Lower leg skin (tissue), 4 donors: ENCODE measurements around the gene ZNF148. TPM values are rescaled to one million over a fixed set of nuclear protein-coding genes. Genes with fewer than 3 reads are reported as not detected.

Source experiments
- DNase-seq, 2 donors: peaks; one replicate each; pipeline ENCODE4 v3.0.0-alpha.2; 2019; ENCODE audit warnings: low spot score in 2 of 2
- H3K4me3 ChIP-seq: fragments of 200-600 bp; sonication (generic); 2 replicates; pipeline ENCODE4 v1.5.1; 2017; ENCODE audit warnings: mild to moderate bottlenecking, low read depth; ENCODE audit not compliant: poor library complexity, severe bottlenecking
- POLR2A ChIP-seq, 2 donors: fragments of 450-650 bp; IDR thresholded peaks; one replicate each; pipeline ENCODE4 v1.6.1; 2016 to 2017; ENCODE audit warnings: antibody characterized with exemption in 2 of 2, mild to moderate bottlenecking in 1 of 2, moderate library complexity in 1 of 2
- WGBS, 2 donors: methylation state at CpG; one replicate each; pipeline ENCODE4 v1.1.5; 2018; 5-methylcytosine and 5-hydroxymethylcytosine counted together
- intact Hi-C: fragments of 100-400 bp; cut with DNase I; formaldehyde crosslinking; loops from one replicate; pipeline ENCODE4 v1.15.0; 2023; ENCODE audit warnings: low total_unique reads
- total RNA-seq, 4 donors: library from RNA; depleted of rRNA; stranded (reverse); fragments of >200 nt; gene quantifications; one replicate each; pipeline ENCODE4 v1.1.0, GENCODE V29; 2016
- TF ChIP-seq, protein P1 (sequence below), 3 donors: fragments of 450-650 bp; IDR thresholded peaks; one replicate each; pipeline ENCODE4 v1.5.1; 2016; ENCODE audit warnings: antibody characterized with exemption in 3 of 3, mild to moderate bottlenecking in 3 of 3, moderate library complexity in 2 of 3

ZNF148 gene
- total RNA-seq, 4 donors from 2014 or later = 14.6 to 24.6 (median 17.7) TPM

DNA sequence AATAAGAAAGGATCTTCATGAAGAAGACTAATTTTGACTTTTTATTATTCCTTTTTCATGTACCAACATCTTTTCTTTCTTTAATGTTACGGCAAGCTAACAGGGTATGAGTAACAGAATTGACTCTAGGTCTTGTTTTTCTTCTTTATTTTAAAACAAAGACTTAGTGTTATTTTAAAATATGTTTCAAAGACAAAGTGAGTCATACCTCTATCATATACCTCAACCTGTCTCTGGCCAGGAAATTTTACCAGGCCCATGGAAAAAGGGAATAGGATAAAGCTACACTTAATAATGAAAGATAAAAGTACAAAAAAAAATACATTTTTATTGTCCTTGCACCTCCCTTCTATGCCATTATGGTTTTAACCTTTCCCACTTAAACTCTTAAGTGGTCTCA, 57.4 kb downstream of the ZNF148 start:
- WGBS, 2 donors = 71 to 78% methylated on average over 1 of the region's 1 CpG
- no peak for DNase-seq
- intact Hi-C loops = no loop called here
- no peak for TF ChIP-seq POLR2A (IDR thresholded peaks at IDR 0.05)
- TF ChIP-seq, protein P1, sequence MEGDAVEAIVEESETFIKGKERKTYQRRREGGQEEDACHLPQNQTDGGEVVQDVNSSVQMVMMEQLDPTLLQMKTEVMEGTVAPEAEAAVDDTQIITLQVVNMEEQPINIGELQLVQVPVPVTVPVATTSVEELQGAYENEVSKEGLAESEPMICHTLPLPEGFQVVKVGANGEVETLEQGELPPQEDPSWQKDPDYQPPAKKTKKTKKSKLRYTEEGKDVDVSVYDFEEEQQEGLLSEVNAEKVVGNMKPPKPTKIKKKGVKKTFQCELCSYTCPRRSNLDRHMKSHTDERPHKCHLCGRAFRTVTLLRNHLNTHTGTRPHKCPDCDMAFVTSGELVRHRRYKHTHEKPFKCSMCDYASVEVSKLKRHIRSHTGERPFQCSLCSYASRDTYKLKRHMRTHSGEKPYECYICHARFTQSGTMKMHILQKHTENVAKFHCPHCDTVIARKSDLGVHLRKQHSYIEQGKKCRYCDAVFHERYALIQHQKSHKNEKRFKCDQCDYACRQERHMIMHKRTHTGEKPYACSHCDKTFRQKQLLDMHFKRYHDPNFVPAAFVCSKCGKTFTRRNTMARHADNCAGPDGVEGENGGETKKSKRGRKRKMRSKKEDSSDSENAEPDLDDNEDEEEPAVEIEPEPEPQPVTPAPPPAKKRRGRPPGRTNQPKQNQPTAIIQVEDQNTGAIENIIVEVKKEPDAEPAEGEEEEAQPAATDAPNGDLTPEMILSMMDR (IDR thresholded peaks at IDR 0.05) = no peak
- H3K4me3 ChIP-seq = no peak overlapping the region

DNA sequence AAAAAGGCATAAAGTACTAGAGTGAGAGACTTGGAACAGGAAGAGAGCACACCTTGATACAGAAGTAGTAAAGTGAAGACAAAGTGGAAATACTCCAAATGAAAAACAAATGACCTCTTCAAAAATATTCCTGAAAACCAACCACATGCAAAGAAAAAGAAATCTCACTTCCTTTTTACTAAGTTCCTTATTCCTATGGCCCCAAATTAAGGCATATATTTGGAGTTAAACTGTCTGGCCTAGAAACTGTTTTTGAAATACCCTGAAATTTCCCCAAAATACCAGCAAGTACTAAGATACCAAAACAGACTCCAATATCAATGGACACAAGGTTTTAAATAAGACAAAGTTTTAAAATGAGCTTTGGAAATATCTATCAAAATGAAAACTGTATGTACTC, 58.2 kb downstream of the ZNF148 start:
- no peak overlapping the region for H3K4me3 ChIP-seq
- intact Hi-C loops = no loop called here
- DNase-seq = no peak
- TF ChIP-seq, protein P1 (IDR thresholded peaks at IDR 0.05) = no peak
- TF ChIP-seq POLR2A (IDR thresholded peaks at IDR 0.05) = no peak

DNA sequence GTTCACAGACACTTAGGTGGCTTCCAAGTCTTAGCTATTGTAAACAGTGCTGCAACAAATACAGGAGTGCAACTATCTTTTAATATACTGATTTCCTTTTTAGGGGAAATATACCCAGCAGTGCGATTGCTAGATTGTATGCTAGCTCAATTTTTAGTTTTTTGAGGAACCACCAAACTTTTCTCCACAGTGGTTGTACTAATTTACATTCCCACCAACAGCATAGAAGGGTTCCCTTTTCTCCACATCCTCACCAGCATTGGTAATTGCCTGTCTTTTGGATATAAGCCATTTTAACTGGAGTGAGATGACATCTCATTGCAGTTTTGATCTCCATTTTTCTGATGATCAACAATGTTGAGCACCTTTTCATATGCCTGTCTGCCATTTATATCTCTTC, 58.9 kb downstream of the ZNF148 start:
- TF ChIP-seq, protein P1 (IDR thresholded peaks at IDR 0.05) = no peak
- TF ChIP-seq POLR2A (IDR thresholded peaks at IDR 0.05) = no peak
- no peak for DNase-seq
- H3K4me3 ChIP-seq = no peak overlapping the region
- 93 to 97% methylated on average over 1 of the region's 1 CpG for WGBS, 2 donors
- intact Hi-C loops = no loop called here

DNA sequence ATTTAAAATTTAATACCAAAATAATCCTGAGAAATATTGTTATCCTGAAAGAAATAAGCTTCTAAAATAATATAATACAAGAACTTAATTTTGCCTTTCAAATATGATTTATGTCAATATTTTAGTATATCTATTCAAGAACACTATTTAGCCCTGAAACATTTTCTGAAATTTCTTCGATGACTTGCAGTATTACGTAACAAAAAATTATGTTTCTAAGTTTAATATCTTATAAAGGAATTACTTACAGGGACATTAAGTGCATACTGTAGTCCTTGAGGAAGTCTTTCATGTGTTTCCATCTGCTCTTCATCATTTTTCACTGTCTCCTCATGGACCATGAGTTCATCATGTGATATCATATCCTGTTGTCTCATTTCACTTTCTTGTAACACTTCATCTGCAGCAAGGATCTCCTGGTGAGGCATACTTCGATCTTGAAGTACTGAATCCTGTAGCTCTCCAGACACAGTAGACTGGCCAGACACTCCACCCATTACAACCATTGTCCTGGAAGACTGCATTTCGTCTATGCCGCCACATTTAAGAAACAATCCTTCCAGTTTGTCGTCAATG, 62.0 kb downstream of the ZNF148 start:
- no peak for DNase-seq
- 88 to 90% methylated on average over 6 of the region's 6 CpGs for WGBS, 2 donors
- TF ChIP-seq POLR2A (IDR thresholded peaks at IDR 0.05) = no peak
- TF ChIP-seq, protein P1 (IDR thresholded peaks at IDR 0.05) = no peak
- intact Hi-C loops = no loop called here
- H3K4me3 ChIP-seq = no peak overlapping the region

DNA sequence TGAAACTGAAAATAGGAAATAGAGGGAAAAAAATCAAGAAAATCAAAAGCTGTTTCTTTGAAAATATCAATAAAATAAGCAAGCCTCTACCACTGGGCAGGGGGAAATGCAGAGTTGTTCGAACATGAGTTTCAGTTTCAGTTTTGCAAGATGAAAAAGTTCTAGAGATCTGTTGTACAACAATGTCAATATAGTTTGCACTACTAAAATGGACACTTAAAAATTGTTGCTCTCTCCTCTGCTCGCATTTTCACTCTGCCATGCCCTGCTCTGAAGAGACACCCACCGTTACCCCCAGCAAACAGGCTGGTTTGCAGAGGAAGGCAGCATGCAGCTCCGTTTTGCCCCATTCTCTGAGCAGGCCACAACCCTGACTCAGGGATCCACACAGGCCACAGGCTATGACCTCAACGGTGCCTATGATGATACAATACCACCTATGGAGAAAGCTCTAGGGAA, 64.5 kb downstream of the ZNF148 start:
- WGBS, 2 donors = 83 to 86% methylated on average over 5 of the region's 5 CpGs
- no peak overlapping the region for H3K4me3 ChIP-seq
- no peak for DNase-seq
- intact Hi-C loops = no loop called here
- TF ChIP-seq, protein P1 (IDR thresholded peaks at IDR 0.05) = no peak
- no peak for TF ChIP-seq POLR2A (IDR thresholded peaks at IDR 0.05)

DNA sequence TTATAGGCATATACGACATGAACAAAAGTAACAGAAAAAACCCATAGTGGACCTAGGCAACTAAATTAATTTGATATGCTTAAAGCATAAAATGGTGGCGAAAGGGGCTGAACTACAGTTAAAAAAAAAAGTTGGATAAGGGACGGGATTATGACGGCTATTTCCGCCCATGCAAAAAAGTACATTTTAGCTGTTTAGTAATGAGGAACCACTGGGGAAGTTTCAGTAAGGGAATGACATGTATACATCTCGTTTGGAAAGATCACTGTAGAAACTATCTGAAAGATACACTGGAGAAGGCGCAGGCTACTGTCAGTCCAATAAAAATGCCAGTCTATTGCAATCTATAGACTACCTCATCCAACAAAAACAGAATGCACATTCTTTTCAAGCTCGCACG, 65.6 kb downstream of the ZNF148 start:
- no peak overlapping the region for H3K4me3 ChIP-seq
- DNase-seq = no peak
- TF ChIP-seq, protein P1 (IDR thresholded peaks at IDR 0.05) = no peak
- TF ChIP-seq POLR2A (IDR thresholded peaks at IDR 0.05) = no peak
- intact Hi-C loops = no loop called here
- 89 to 91% methylated on average over 9 of the region's 9 CpGs for WGBS, 2 donors
